CD4-positive, alpha-beta T cell (primary cell): ENCODE data around the gene DBNDD1. TPM values are rescaled to one million over a fixed set of nuclear protein-coding genes. Genes with fewer than 3 reads are reported as not detected.

Experiments used
- ATAC-seq: fragments of 200-7000 bp; cut with Tn5 transposase; one replicate; pipeline ENCODE4 v1.10.0; 2022; ENCODE audit warnings: mild to moderate bottlenecking; ENCODE audit not compliant: poor library complexity
- CTCF ChIA-PET: fragments of 350-600 bp; sonication (Branson Sonifier 250); formaldehyde crosslinking; loops from one replicate; lab custom pipeline; 2021; ENCODE audit warnings: antibody characterized with exemption, inconsistent platforms; lab: Charles Lee
- POLR2A ChIA-PET: fragments of 350-600 bp; sonication (Branson Sonifier 250); formaldehyde crosslinking; loops from one replicate; lab custom pipeline; 2021; ENCODE audit warnings: antibody characterized with exemption, inconsistent platforms; lab: Charles Lee
- DNase-seq, 14 experiments: peaks; one replicate each; pipeline ENCODE4 v3.0.0-alpha.2; 2013 to 2020; ENCODE audit warnings: mixed read lengths in 2 of 14
- H3K27ac ChIP-seq, 2 donors: one replicate each; pipeline versions ENCODE4 v1.5.1 to v1.7.0; 2013; ENCODE audit warnings: low read length in 2 of 2, low read depth in 1 of 2, mild to moderate bottlenecking in 1 of 2
- H3K27me3 ChIP-seq, 2 experiments: 1 replicate in 1 of 2; 2 replicates in 1 of 2; pipeline versions ENCODE4 v1.6.1 to v1.7.0; 2013; ENCODE audit warnings: low read length in 2 of 2, control low read depth in 1 of 2, mild to moderate bottlenecking in 1 of 2, moderate library complexity in 1 of 2; ENCODE audit not compliant: insufficient read depth in 2 of 2, control insufficient read depth in 1 of 2
- H3K36me3 ChIP-seq: one replicate; pipeline ENCODE4 v1.6.1; 2013; ENCODE audit warnings: low read length, control low read depth; ENCODE audit not compliant: insufficient read depth
- H3K4me1 ChIP-seq: one replicate; pipeline ENCODE4 v1.6.1; 2013; ENCODE audit warnings: low read length, control low read depth; ENCODE audit not compliant: insufficient read depth
- H3K4me3 ChIP-seq: one replicate; pipeline ENCODE4 v1.5.1; 2013; ENCODE audit warnings: mild to moderate bottlenecking, low read length, moderate library complexity
- H3K9me3 ChIP-seq, 2 experiments: 1 replicate in 1 of 2; 2 replicates in 1 of 2; pipeline versions ENCODE4 v1.6.1 to v1.7.0; 2013; ENCODE audit warnings: low read length in 2 of 2, mild to moderate bottlenecking in 2 of 2, control low read depth in 1 of 2, moderate library complexity in 1 of 2; ENCODE audit not compliant: control insufficient read depth in 1 of 2, insufficient read depth in 1 of 2
- H3K27ac Mint-ChIP-seq: one replicate; pipeline ENCODE4 v1.8.0; 2020; ENCODE audit warnings: mixed read lengths
- H3K27me3 Mint-ChIP-seq: one replicate; pipeline ENCODE4 v1.8.0; 2021; ENCODE audit warnings: mixed read lengths
- H3K36me3 Mint-ChIP-seq: one replicate; pipeline ENCODE4 v1.8.0; 2021; ENCODE audit warnings: low read depth, mixed read lengths
- H3K4me1 Mint-ChIP-seq: one replicate; pipeline ENCODE4 v1.8.0; 2021; ENCODE audit warnings: low read depth, mixed read lengths
- H3K4me3 Mint-ChIP-seq: one replicate; pipeline ENCODE4 v1.8.0; 2020; ENCODE audit warnings: mild to moderate bottlenecking, mixed read lengths
- H3K9me3 Mint-ChIP-seq: one replicate; pipeline ENCODE4 v1.8.0; 2020; ENCODE audit warnings: mixed read lengths
- CTCF ChIP-seq: fragments of 200-600 bp; IDR thresholded peaks from one replicate; pipeline ENCODE4 v1.8.0; 2022; ENCODE audit warnings: antibody characterized with exemption, mild to moderate bottlenecking
- intact Hi-C, 2 experiments: fragments of 100-400 bp; cut with DNase I in 1 of 2; cut with micrococcal nuclease in 1 of 2; formaldehyde crosslinking; loops; one replicate each; pipeline versions ENCODE4 v1.15.1 to v1.9.0; 2023 to 2025; cut with DNase I, micrococcal nuclease
- total RNA-seq, 174 experiments: library from RNA in 2 of 174; stranded (reverse) in 2 of 174; gene quantifications; one replicate each; pipeline ENCODE4 v1.2.3 and lab custom pipeline; 2021 to 2026

The DBNDD1 gene
- total RNA-seq, 2 experiments from 2014 or later, result 2.6 to 2.8 TPM

- no peaks in the 10 kb centered on the region for H3K4me1 Mint-ChIP-seq
- H3K4me3 Mint-ChIP-seq, result no peak overlapping the region
- ChIA-PET CTCF (no interaction called here), POLR2A (no interaction called here)
- no peaks in the 10 kb centered on the region for H3K9me3 ChIP-seq
- H3K36me3 Mint-ChIP-seq, result peaks cover 26% of the 10 kb centered on the region
- H3K27me3 ChIP-seq, result no peaks in the 10 kb centered on the region
- H3K27ac ChIP-seq, result no peak overlapping the region
- ATAC-seq, result no peak
- H3K9me3 Mint-ChIP-seq, result no peaks in the 10 kb centered on the region
- H3K27ac Mint-ChIP-seq, result no peak overlapping the region
- peaks cover 16% of the 10 kb centered on the region for H3K36me3 ChIP-seq
- intact Hi-C loops, result no loop called here
- no peaks in the 10 kb centered on the region for H3K4me1 ChIP-seq
- TF ChIP-seq CTCF, result no peak
- H3K27me3 Mint-ChIP-seq, result no peaks in the 10 kb centered on the region
- no peak overlapping the region for H3K4me3 ChIP-seq
- DNase-seq, result no peak
These were observed 18.0 kb upstream of the DBNDD1 start for GRCh38 chr16:90037276-90037675.

DNA sequence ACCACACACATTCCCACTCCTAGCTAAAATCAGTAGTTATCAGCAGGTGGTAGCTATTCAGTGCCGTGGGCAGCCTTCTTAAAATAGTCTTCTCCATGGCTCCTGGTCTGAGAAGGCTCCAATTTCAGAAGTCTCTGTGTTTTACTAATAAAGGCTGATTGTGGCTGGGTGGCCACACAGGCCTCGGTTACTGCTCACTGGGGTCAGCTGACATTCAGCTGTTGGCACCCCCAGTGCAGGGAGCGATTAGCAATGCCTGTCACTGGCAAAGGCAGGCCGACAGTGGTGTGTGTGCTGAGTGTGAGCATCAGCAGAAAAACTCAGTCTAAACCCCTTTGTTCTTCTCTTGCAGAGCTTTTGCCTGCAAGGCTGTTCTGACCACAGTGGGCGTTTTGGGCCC is 16.6 kb upstream of the DBNDD1 start:
- TF ChIP-seq CTCF, result no peak
- intact Hi-C loops, result no loop called here
- peaks cover 28% of the 10 kb centered on the region for H3K36me3 Mint-ChIP-seq
- H3K4me3 Mint-ChIP-seq, result no peak overlapping the region
- CTCF ChIA-PET, result no interaction called here
- no peaks in the 10 kb centered on the region for H3K27me3 Mint-ChIP-seq
- H3K27ac Mint-ChIP-seq, result no peak overlapping the region
- POLR2A ChIA-PET, result no interaction called here
- no peak overlapping the region for H3K27ac ChIP-seq
- peaks cover 22% of the 10 kb centered on the region for H3K36me3 ChIP-seq
- no peak overlapping the region for H3K4me3 ChIP-seq
- ATAC-seq (no peak), DNase-seq (no peak)
- no peaks in the 10 kb centered on the region for H3K9me3 Mint-ChIP-seq
- H3K27me3 ChIP-seq, result no peaks in the 10 kb centered on the region
- H3K9me3 ChIP-seq, result no peaks in the 10 kb centered on the region
- no peaks in the 10 kb centered on the region for H3K4me1 ChIP-seq
- H3K4me1 Mint-ChIP-seq, result no peaks in the 10 kb centered on the region

DNA sequence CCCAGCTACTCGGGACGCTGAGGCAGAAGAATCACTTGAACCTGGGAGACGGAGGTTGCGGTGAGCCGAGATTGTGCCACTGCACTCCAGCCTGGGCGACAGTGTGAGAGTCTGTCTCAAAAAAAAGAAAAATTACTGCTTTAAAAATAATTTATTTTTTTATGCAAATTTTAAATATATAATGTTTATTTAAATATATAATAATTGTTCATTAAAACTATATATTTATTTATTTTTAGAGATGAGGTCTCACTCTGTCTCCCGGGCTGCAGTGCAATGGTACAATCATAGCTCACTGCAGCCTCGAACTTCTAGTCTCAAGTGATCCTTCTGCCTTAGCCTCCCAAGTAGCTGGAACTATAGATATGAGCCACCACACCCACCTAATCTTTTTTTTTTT is 15.2 kb upstream of the DBNDD1 start:
- H3K9me3 ChIP-seq, result no peaks in the 10 kb centered on the region
- DNase-seq (no peak), ATAC-seq (no peak)
- peaks cover 19% of the 10 kb centered on the region for H3K36me3 ChIP-seq
- H3K27me3 Mint-ChIP-seq, result no peaks in the 10 kb centered on the region
- H3K27ac Mint-ChIP-seq, result no peak overlapping the region
- H3K27me3 ChIP-seq, result no peaks in the 10 kb centered on the region
- H3K4me1 ChIP-seq, result no peaks in the 10 kb centered on the region
- no peaks in the 10 kb centered on the region for H3K4me1 Mint-ChIP-seq
- H3K9me3 Mint-ChIP-seq, result no peaks in the 10 kb centered on the region
- no peak overlapping the region for H3K4me3 ChIP-seq
- no peak for TF ChIP-seq CTCF
- H3K4me3 Mint-ChIP-seq, result no peak overlapping the region
- intact Hi-C loops, result no loop called here
- no peak overlapping the region for H3K27ac ChIP-seq
- CTCF ChIA-PET, result interaction anchor here (0.7 kb wide), 1 partner anchor 48 kb away, joined by 8 read pairs; no protein-coding TSS in a partner anchor
- H3K36me3 Mint-ChIP-seq, result peaks cover 28% of the 10 kb centered on the region
- POLR2A ChIA-PET, result no interaction called here
